ENCODE data around the gene GLYR1. TPM values are rescaled to one million over a fixed set of nuclear protein-coding genes. Genes with fewer than 3 reads are reported as not detected.

GLYR1 gene
- total RNA-seq, 2 donors from 2014 or later, result 19.7 to 27.7 TPM

DNA sequence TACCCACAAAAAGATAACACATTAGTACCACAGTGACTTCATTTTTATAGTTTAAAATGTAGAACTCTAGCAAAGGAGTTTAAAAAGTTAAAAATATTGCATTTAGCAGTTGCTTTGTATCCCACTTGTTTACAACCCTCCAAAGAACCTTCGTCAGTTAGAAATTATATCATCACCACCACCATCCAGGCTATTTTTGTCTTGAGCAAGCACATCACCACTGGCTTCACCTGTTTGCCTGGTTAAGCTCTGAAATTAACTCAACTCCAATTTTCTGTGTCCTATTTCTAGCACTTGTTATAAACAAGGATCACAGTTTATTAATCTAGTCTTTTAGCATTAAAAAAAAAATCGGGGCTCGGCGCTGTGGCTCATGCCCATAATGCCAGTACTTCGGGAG is 6.1 kb downstream of the GLYR1 start:
- WGBS, 2 donors, result 66 to 74% methylated on average over 5 of the region's 5 CpGs
- peaks cover 9% of the 10 kb centered on the region for H3K4me1 ChIP-seq
- DNase-seq (no peak), ATAC-seq (no peak)
- no peak overlapping the region for H3K4me3 ChIP-seq
- no peak overlapping the region for H3K27ac ChIP-seq
- intact Hi-C loops (cut with DNase I), result no loop called here
- H3K36me3 ChIP-seq (replicated peaks in 1 of 2; ENCODE audit: insufficient read depth in 1 of 2, low read depth in 2 of 2), result peaks cover 0 to 33% of the 10 kb centered on the region in 2 donors
- TF ChIP-seq POLR2A (IDR thresholded peaks at IDR 0.05), result no peak
- TF ChIP-seq, protein P1, sequence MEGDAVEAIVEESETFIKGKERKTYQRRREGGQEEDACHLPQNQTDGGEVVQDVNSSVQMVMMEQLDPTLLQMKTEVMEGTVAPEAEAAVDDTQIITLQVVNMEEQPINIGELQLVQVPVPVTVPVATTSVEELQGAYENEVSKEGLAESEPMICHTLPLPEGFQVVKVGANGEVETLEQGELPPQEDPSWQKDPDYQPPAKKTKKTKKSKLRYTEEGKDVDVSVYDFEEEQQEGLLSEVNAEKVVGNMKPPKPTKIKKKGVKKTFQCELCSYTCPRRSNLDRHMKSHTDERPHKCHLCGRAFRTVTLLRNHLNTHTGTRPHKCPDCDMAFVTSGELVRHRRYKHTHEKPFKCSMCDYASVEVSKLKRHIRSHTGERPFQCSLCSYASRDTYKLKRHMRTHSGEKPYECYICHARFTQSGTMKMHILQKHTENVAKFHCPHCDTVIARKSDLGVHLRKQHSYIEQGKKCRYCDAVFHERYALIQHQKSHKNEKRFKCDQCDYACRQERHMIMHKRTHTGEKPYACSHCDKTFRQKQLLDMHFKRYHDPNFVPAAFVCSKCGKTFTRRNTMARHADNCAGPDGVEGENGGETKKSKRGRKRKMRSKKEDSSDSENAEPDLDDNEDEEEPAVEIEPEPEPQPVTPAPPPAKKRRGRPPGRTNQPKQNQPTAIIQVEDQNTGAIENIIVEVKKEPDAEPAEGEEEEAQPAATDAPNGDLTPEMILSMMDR (IDR thresholded peaks at IDR 0.05), result no peak
- no peaks in the 10 kb centered on the region for H3K9me3 ChIP-seq
- H3K27me3 ChIP-seq, result no peaks in the 10 kb centered on the region

DNA sequence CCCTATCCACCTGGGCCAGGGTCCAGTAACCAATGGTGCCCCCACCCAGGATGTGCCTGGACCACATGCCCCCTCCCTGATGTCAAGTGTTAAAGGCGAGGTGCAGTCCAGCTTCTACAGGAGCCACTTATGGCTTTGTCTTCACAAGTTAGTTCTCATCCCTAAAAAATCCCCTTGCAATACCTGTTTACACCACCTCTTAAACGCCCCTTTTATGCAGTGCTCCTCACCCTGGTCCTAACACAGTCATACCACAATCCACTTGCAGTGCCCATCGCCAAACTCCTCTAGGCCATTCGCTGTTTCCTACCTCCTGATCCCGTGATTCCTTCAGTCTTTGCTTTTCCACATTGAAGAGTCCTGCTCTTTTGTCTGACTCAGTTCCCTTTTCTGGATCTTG is 7.1 kb downstream of the GLYR1 start:
- Histone ChIP-seq H3K36me3 (replicated peaks in 1 of 2; ENCODE audit: insufficient read depth in 1 of 2, low read depth in 2 of 2) (peaks cover 0 to 33% of the 10 kb centered on the region in 2 donors), H3K27me3 (no peaks in the 10 kb centered on the region), H3K4me1 (no peaks in the 10 kb centered on the region), H3K4me3 (no peak overlapping the region), H3K27ac (no peak overlapping the region), H3K9me3 (no peaks in the 10 kb centered on the region)
- ATAC-seq (no peak), DNase-seq (no peak)
- intact Hi-C loops (cut with DNase I), result no loop called here
- WGBS, 2 donors, result 91 to 92% methylated on average over 5 of the region's 5 CpGs
- TF ChIP-seq, protein P1 (IDR thresholded peaks at IDR 0.05), result no peak
- no peak for TF ChIP-seq POLR2A (IDR thresholded peaks at IDR 0.05)

DNA sequence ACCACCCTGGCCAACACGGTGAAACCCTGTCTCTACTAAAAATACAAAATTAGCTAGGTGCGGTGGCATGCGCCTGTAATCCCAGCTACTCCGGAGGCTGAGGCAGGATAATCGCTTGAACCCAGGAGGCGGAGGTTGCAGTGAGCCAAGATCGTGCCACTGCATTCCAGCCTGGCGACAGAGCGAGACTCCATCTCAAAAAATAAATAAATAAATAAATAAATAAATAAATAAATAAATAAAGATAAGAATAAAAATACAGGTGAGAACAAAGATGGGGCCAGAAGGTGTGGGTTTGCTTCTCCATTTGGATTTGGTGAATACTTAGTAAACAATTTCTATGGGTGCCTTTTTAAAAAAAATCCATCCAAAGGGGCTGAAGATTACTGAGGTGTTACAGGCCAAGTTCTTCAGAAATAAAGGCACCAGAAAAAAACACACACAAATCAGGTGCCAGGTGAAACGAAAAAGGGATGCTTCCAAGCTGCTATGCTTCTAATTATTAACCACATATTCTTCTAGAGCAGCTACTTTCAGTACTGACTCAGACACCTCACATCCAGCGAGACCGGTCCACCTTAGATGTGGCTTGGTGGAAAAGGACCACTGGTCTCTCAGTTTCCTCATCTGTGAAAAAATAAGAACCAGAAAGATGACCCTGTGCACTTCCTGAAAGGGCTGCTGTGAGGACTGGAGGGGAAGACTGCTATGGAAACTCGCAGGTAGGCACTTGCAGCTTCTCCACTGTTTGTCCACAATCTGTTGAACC is 9.2 kb downstream of the GLYR1 start:
- TF ChIP-seq POLR2A (IDR thresholded peaks at IDR 0.05), result no peak
- TF ChIP-seq, protein P1 (IDR thresholded peaks at IDR 0.05), result no peak
- Histone ChIP-seq H3K27ac (no peak overlapping the region), H3K4me1 (no peaks in the 10 kb centered on the region), H3K4me3 (no peak overlapping the region), H3K9me3 (no peaks in the 10 kb centered on the region), H3K27me3 (no peaks in the 10 kb centered on the region), H3K36me3 (replicated peaks in 1 of 2; ENCODE audit: insufficient read depth in 1 of 2, low read depth in 2 of 2) (peaks cover 0 to 22% of the 10 kb centered on the region in 2 donors)
- DNase-seq (no peak), ATAC-seq (no peak)
- 81 to 89% methylated on average over 13 of the region's 13 CpGs for WGBS, 2 donors
- intact Hi-C loops (cut with DNase I), result no loop called here

DNA sequence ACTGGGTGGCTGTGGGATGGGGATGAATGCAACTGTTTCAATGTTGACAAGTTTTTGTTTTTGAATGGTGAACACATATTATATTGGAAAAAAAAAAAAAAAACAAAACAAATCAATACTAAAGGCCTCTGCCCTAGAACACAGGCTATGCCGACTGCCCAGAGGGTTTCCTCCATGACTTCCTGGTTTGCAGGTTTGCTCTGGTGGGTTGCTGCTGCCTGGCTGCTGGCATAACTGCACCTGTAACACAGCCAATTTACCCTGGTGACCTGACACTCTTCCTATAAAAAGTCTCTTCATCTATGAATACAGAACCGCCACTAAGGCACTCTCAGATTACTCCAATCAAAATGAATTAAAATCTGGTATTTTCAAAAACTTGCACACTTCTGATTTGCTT is 10.4 kb downstream of the GLYR1 start:
- Histone ChIP-seq H3K27ac (no peak overlapping the region), H3K27me3 (no peaks in the 10 kb centered on the region), H3K4me1 (no peaks in the 10 kb centered on the region), H3K9me3 (no peaks in the 10 kb centered on the region), H3K4me3 (no peak overlapping the region), H3K36me3 (replicated peaks in 1 of 2; ENCODE audit: insufficient read depth in 1 of 2, low read depth in 2 of 2) (peaks cover 0 to 26% of the 10 kb centered on the region in 2 donors)
- TF ChIP-seq POLR2A (IDR thresholded peaks at IDR 0.05), result no peak
- TF ChIP-seq, protein P1 (IDR thresholded peaks at IDR 0.05), result no peak
- DNase-seq (no peak), ATAC-seq (no peak)
- intact Hi-C loops (cut with DNase I), result no loop called here
- WGBS, 2 donors, result 75 to 85% methylated on average over 2 of the region's 2 CpGs

DNA sequence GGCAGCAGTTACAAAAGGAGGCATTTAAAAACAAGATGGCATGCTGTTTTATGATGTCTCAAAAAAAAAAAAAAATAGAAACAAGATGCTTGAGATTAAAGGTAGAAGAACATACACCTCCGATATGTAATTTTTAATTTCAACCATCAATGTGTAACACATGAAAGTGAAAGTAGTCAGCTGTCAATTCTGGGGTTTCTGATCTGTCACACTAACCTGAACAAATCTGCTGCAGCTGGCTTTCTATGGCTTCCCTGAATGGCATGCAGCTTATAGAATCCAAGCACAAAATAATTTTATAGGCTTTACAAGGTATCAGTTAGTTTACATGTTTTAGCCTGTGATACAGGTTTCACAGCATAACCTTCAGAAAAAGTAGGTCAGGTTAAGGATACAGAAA is 13.5 kb downstream of the GLYR1 start:
- WGBS, 2 donors, result 90 to 94% methylated on average over 1 of the region's 1 CpG
- intact Hi-C loops (cut with DNase I), result no loop called here
- Histone ChIP-seq H3K36me3 (replicated peaks in 1 of 2; ENCODE audit: insufficient read depth in 1 of 2, low read depth in 2 of 2) (peaks cover 0 to 34% of the 10 kb centered on the region in 2 donors), H3K4me3 (no peak overlapping the region), H3K27ac (no peak overlapping the region), H3K9me3 (no peaks in the 10 kb centered on the region), H3K4me1 (no peaks in the 10 kb centered on the region), H3K27me3 (no peaks in the 10 kb centered on the region)
- ATAC-seq (no peak), DNase-seq (no peak)
- TF ChIP-seq, protein P1 (IDR thresholded peaks at IDR 0.05), result no peak
- no peak for TF ChIP-seq POLR2A (IDR thresholded peaks at IDR 0.05)
